Measurements from ENCODE around the gene RNF181.

DNA sequence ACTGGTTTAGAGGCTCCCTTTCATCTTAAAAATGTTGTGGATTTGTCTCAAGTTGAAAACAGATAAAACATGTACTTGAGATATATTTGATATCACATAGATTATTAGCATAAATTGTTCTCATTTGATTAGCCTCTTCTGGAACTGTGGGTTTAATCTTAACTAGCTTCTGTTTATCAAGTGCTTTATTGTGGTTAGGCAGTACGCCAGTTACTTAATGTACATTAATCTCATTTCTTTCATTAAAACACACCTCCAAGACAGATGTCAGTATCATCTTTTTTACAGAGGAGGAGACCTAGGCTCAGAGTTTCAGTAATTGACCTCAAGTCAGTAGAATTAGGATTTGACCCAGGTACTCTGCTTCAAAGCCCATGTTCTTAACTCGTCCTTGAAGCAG lies 50.6 kb downstream of the RNF181 start:
- no peak for TF ChIP-seq CTCF (optimal IDR thresholded peaks at IDR 0.05 in 1 of 3, IDR thresholded peaks at IDR 0.05 in 1 of 3, conservative IDR thresholded peaks at IDR 0.05 in 1 of 3; ENCODE audit: extremely low read depth in 1 of 3, insufficient read depth in 2 of 3, low read length in 3 of 3)
- TF ChIP-seq EZH2 (IDR thresholded peaks at IDR 0.05; ENCODE audit: low read length) = no peak
